GF-D8 (cell line): Measurements from ENCODE around the gene AGPAT4.

ENCODE experiments used
- DNase-seq: peaks from one replicate; lab custom pipeline; 2025; lab: John Stamatoyannopoulos, UW

The AGPAT4 gene

DNA sequence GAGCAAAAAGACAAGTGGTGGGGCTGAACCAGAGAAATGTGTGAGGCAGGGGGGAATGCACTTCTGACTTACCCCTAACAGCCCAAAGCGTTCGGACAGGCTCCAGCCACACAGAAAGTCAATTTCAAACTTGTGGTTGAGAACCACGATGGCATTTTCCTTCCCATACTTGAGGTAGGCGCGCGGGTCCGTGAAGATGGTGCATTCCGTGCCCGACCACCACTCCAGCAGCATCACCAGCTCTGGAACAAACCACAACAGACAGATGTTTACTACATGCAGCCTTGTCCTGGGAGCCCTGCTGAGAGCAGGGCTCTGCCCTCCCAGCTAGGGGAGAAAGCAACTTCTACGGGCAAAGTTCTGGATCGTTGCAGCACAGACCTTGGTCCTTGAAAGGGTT, 107.7 kb downstream of the AGPAT4 start:
- DNase-seq, result no peak

DNA sequence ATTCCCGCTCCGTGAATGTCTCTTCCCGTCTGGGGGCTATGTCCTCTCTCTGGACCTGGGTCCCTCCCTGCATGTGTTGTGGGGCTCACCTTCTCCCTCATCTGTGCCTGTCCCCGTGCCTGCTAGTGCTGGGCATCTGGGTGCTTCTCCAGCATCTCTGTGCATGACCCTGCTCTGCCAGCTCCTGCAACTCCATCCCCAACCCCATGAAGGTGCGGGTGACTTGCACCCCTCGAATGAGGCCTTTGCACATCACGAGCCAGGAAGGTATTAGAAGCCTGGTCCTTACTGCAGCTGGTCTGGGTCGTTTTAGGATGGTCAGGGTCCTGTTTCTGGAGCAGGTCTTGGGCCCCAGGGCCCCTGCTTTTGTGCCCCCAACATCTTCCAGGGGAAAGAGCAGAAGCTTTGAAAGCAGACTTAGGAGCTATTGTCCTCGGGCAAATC, 109.7 kb downstream of the AGPAT4 start:
- DNase-seq, result no peak

DNA sequence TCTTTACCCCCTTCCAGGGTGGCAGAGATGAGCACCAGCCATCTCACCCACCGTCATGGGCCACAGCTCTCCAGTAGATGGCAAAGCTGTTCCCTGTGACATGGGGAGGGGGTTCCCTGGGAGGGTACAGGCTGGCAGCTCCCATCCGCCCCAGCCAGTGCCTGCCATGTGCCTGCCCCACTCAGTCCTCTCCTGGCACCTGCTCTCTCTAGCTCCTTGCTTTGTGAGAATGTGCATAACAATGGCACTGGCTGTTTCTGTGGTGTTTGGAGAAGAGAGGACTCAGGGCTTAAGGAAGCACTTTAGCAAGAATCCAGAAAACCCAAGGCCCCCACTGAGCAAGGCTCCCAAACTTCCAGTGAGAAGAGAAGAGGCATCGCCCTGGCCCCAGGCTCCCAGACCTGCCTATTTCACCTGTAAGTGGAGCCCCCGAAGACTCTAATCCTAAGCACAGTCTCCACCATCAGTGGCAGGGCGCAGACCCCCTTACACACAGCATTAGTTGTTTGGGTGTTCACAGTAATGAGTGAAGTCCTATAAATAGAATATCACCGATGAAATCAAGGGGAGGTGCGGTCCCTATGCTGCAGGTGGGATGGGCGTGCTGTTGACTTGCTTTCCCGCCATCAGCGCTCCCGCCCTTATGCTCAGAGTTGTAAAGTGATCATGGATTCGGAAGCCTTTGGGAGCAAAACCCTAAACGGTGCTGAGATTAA, 110.2 kb downstream of the AGPAT4 start:
- DNase-seq, result no peak

DNA sequence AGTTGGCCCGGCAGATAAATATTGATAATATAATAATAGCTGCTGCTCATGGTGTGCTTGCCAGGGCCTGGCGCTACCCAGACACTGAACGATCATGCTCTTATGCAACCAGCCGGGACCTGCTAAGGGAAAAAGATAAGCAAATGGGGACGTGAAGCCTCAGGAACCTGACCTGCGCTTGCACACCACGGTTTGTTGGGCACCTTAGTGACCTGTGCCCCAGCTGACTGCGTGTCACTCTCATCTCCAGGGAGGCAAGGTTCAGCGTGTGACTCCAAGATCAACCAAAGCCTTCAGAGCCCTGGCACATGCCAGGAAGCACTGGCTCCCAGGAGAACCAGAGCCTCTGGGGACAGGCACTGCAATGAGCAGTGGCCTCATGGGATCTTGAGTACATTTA, 111.1 kb downstream of the AGPAT4 start:
- DNase-seq, result no peak

DNA sequence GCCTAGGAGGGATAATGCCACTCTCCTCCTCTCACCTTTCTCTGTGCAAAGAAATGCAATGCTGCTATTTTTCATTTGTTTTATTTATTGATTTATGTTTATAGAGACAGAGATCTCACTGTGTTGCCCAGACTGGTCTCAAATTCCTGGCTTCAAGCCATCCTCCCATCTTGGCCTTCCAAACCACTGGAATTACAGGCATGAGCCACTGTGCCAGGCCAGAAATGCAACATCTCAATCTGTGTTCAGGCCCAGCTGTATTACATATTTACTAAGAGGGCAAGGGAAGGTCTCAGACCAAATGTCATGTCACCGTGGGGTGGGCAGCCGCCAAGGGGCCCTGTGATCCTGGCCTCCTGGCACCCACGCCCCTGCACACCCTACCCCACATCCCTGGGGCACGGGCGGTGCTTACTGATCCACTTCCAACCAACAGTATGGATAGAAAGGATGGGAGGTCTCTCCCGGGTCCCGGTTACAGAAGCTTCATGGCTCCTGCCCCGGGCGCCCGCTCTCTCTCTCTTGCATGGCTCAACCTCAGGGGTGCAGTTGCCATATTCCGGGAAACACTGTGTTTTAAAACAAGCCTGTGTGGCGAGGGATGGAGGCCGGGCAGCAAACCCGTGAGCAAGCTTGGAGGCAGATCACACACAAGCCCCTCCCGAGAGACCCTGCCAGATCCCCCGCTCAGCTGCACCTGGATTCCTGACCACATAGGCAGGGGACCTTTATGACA, 111.8 kb downstream of the AGPAT4 start:
- no peak for DNase-seq

DNA sequence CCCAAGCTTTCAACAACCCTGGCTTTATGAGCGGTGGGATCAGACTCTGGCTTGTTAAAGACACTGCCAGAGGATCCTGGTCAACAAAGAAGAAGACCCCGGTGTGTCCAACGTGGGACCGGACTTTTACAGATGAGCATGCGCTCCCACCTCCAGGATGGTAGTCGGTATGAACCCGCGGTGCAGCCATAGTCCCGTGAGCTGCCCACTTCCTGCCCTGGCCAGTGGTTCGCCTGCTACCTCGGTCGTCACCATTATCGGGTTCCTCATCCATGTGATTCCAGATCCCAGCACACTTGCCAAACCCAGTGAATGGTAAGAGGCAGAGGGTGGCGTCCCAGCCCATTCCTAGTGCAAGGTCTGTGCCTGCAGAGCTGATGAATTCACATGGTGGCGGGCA, 112.7 kb downstream of the AGPAT4 start:
- DNase-seq, result no peak

DNA sequence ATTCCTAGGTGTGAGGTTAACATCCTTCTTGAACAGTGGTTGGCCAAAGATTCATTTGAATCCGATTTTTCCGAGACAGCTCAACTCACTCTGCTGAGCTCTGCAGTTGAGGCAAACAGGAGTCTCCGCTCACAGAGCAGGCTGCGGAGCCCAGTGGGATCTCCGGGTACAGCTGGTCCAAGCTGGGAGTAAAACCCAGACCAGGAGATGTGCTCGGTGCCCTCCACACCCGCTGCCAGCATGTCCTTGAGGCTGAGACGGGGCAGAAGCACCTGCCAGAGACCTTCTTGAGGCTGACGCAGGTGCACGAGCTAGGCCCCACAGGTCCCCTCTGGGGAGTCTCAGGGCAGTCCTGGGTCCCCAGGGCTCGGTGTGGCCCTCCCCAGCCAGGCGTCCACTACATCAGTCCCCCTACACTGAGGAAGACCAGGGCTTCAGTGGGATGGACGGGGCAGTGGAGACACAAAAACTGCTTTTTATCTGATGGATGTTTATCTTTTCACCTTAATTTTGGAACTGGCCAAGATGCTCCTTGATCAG, 119.0 kb downstream of the AGPAT4 start:
- no peak for DNase-seq

DNA sequence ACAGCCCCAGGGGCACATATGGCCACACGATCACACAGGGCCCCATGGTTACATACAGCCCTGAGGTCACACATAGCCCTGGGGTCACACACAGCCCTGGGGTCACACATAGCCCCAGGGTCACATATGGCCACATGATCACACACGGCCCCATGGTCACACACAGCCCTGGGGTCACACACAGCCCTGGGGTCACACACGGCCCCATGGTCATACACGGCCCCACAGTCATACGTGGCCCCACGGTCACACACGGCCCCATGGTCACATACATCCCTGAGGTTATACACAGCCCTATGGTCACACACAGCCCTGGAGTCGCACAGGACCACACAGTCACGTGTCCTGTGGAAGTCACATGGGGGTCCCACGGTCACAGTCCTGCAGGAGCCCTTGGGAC, 120.1 kb downstream of the AGPAT4 start:
- DNase-seq, result no peak

DNA sequence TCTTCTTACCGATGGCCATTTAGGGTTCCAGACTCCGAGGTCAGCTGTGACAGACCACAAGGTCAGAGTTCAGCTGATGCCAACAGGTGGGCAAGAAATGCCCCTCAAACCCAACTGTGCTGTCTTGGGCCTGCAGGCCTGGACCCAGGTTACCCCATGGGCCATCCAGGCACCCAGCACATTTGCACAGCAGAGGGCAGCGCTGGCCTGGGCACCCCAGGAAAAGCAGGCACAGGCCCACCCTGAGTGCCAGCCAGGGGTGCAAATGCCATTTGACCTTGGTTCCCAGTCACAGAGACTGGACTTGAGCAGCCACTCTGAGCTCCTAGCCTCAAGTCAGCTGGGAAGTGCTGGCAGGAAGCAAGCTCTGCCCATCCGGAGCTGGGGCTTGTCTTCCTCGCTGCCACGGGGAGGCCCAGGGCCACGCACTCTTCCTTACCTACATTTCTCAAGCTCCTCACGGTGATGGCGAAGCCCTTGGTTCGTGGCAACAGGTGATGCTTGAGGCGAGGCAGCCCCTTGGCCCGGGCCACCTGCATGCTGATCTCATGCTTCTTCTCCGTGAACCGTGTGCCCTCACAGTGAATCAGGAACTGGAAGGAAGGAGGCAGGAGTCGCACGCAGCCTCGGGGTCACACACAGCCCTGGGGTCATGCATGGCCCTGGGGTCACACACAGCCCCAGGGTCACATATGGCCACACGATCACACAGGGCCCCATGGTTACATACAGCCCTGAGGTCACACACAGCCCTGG, 120.8 kb downstream of the AGPAT4 start:
- no peak for DNase-seq

DNA sequence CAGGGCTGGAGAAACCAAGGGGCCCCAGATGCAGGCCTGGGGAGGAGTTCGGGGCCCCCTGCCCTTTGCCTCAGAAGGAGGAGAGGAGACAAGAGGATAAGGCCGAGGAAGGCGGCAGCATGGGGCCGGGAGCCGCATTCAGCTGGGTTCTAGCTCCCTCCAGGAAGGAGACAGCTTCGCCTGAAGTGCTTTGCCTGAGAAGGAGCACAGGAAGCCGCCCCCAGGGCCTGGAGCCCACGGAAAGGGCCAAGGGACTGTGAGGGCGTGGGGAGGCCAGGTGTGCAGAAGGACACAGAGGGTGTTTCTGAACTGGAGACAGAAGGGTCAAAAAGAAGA, 121.4 kb downstream of the AGPAT4 start:
- no peak for DNase-seq

DNA sequence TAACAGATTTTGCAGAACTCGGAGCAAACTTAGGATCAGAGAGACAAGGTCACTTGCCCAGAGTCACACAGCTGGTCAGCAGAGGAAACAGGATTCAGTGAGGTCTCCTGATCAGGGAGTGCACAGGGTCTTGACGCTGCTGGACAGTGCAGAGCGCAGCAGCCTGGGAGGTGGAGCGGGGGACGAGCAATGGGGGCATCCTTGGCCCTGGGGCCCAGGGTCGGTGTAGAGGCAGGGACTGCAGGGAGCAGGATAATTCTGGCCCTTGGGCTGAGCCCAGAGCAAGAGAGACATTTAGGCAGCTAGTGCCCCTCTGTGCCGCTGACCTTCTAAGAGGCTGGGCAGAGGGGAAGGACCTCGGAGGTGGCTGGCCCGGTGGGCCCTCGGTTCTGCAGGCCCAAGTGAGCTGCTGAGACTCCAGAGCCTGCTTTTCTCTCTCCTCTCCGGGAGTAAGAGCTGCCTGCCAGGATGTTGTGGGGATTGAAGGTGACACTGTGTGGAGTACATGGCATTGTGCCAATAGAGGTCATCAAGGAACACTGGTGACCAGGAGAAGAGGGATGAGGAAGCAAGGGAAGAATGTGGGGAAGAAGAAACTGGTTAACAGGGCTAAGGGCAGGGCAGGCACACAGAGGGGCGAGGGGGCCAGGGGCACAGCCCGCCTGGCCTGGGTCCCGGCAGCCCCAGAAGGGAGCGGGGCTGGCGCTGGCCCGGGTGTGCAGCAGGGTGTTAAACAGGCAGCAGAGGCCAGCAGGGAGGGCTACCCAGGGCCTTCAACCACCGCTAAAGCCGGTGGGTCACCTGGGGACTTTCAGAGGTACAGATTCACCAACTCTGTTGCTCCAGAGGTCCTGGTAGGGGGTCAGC, 122.0 kb downstream of the AGPAT4 start:
- no peak for DNase-seq

DNA sequence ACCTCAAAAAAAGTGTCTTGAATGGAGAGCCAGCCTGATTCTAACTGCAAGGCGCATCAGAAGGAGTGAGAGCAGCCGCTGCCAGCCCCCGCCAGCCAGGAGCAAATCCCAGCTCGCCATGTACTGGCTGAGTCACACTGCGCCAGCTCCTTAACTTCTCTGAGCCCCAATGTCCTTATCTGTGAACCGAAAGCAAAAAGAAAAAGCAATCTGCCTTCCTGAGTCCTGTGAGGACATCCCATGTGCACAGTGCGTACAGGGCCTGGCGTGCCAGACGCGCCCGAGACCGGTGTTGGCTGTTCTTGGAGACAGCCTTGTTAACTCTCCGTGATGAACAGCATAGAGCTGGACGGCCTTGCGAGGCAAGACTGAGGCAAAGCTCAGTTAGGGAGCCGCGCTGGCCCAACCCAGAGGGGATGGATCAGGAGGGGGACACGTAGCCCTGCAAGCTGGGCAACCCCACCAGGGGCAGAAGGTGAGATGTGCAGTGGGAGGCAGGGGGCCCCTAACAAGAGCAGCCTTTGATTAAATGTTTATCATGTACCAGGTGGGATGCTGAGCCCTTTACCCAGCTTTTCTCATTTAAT, 122.7 kb downstream of the AGPAT4 start:
- DNase-seq, result no peak

DNA sequence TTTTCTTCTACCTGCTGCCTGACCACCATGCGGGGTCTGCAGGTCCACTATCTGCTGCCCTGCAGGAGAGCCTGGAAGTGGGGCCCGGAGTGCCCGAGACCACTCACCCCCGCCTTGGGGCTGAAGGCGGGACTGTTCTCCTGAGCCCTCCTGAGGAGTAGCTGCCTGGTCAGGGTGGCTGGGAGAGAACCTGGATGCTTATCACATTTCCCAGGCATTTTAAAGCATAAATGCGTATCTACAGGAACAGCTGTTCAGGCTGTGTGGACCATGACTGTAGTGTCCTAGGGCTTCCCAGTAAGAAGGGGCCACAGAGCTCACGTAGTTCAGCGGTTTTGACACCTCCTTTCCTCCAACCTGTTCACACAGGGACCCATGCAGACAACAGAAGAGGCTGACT, 123.3 kb downstream of the AGPAT4 start:
- no peak for DNase-seq

DNA sequence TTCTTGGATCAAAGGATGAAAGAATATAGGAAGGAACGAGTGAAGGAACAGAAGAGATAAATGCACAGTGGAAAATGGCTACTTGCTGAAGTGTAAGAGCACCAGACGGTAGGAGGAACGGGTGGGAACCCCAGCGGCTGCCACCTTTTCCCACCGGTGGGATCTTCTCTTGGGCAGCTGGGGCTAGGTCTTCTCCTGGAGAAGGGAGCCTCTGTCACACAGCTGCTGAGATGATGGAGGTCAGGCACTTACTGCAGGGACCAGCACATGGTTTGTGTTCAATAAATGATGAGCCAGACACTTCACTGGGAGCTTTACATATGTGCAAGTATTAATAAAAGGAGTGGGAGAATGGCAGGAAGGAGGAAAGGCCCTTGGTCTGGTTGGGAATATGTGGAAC, 123.7 kb downstream of the AGPAT4 start:
- no peak for DNase-seq

DNA sequence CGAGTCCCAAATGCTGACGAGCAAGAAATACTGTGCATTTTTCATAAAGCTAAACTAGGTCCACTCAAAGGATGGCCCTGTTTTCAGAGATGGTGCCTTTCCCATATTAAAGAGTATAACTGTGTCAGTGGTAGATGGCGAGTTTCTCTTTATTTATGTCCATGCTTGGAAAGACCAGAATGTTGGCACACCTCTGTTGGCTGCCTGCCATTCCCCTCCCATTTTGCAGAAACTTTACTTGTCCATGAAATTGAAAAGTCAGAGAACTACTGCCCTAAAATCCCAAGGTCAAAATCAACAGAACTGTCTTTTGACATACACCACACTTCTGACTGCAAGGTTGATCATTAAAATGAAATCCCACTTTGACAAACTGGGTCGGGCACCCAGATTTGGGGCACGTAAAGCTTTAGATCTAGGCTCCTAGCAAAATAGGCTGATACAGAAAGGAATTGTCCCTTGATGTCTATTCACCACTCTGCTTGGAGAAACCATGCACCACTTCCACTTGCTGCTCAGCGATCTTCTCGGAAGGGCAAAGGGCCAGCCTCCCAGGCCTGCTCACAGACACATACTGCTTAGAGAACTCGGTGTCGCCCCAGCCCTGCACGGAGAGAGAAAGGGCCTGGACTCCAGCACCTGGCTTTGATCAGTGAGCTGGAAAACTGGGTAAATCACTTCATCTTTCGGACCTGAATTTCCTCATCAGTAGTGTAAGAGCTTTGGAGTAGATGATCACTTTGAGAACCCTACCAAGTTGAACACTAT, 130.0 kb downstream of the AGPAT4 start:
- DNase-seq, result no peak

DNA sequence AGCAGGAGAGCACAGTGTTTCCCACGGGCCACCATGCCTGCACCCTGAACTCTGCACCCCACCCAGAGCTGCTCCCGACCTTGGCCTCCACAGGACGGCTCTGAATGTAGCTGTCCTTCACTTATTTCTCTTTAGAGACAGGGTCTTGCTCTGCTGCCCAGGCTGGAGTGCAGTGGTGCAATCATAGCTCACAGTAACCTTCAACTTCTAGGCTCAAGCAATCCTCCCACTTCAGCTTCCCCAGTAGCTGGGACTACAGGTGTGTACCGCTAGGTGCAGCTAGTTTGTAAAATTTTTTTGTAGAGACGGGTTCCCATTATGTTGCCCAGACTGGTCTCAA, 130.9 kb downstream of the AGPAT4 start:
- no peak for DNase-seq

DNA sequence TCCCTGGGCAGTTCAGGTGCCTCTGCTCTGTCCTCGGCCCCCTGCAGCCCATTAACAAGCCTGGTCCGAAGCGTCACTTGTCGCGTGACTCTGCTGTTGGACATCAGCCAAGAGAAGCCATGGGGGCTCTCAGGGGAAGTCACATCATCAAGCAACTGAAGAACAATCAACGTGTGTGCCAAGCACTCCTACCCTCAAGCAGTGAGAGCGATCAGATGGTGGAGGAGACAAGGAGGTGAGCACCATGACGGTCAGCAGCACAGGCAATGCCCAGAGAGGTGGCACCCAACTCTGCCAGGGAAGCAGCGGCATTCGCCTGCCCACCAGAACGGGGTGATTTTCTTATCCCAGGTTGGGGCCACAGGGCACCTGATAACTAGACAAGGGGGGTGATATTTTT, 132.7 kb downstream of the AGPAT4 start:
- DNase-seq, result no peak

DNA sequence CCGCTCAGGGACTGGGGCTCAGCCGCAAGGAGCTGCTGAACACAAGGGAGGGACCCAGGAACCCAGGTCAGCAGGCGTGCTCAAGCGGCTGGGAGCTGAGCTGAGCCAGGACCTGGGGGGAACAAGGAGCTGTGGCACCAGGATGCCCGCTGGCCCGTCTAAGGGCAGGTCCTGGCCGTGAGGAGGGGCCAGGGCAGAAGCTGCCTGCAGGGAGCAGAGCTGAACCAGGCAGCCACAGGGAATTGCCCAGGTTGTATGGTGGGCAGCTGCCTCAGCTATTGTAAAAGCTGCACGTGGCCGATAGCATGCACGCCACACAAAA, 133.3 kb downstream of the AGPAT4 start:
- DNase-seq, result no peak

DNA sequence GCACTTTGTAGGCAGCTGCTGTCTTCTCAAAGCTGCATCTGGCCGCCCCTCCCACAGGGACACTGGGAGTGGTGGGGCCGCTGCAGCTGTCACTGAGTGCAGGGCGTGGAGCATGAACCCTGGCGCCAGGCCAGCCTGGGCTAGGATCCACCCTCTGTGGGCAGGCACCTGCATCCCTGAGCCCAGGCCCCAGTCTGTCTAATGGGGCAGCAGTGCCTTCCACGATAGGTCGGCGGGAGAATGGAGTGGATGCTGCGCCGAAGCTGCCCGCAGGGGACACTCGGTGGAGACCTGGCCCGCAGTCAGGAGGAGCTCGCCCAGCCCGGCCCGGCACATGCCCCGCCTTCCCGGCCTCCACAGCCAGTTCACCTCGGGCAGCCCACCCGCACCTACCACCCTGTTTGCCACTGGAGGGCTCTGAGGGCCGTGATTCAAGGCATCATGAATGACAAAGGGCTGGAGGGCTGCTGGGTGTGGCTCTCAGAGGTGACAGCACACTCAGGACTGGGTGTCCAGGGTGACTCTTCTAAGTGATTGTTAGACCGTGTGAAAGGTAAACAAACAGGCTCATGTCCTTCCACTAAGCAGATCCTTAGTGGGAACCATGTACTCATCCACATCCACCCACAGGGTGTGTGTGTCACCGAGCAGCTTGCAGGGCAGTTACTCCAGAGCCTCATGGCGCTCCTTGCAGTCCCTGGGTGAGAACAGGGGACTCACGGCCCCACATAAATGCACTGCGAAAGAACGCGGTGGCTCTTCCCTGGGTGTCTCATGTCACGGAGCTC, 133.9 kb downstream of the AGPAT4 start:
- no peak for DNase-seq

DNA sequence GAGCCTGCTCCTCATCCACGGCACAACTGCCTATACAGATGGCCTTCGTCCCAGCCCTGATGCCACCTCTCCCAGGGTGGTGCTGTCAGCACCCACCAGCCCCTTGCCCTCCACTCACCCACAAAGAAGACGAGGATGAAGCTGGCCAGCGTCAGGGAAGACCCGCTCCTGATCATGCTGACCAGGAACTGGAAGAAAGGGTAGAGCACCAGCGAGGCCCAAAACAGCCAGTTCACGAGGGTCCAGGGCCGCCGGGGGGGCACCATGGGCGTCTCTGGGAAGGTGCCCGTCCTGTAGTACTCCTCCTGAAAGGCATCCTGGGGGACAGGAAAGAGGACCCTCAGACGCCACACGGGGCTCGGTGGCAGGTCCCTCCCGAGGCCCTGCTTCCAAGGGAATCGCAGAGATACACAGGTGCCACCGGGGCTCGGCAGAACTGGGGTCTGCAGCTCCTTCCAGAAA, 134.5 kb downstream of the AGPAT4 start:
- no peak for DNase-seq
